ENCODE data around the gene MAP3K8.
"Not testable (repeated sequence)": the region's sequence is repeated elsewhere in the genome, so short reads cannot be mapped to it uniquely, and the experiment has no call there.

- TF ChIP-seq CTCF (IDR thresholded peaks at IDR 0.05; ENCODE audit: insufficient read depth, low read depth, low read length); EZH2 (IDR thresholded peaks at IDR 0.05; ENCODE audit: insufficient read depth, low read length): not testable (repeated sequence)
Observed at GRCh38 chr10:30423655-30424275, 10.2 kb upstream of the MAP3K8 start.
